Activated T-cell treated with anti-CD3 and anti-CD28 coated beads, Interleukin-2, amount 50 U/mL, for 48 hours (primary cell): ENCODE measurements around the gene HDDC3.
"Not testable (repeated sequence)": the region's sequence is repeated elsewhere in the genome, so short reads cannot be mapped to it uniquely, and the experiment has no call there.

ENCODE experiments used
- DNase-seq, 2 experiments: peaks; one replicate each; pipeline ENCODE4 v3.0.0-alpha.2; 2020

The HDDC3 gene

GRCh38 chr15:90929246-90930019, 2.9 kb downstream of the HDDC3 start:
- DNase-seq: no peak

GRCh38 chr15:90928106-90928505, 4.2 kb downstream of the HDDC3 start:
- not testable (repeated sequence) for DNase-seq

GRCh38 chr15:90926766-90927165, 5.6 kb downstream of the HDDC3 start:
- not testable (repeated sequence) for DNase-seq

- peak in 1 of 2 experiments; percentile 28 for DNase-seq
Measured at GRCh38 chr15:90924375-90924774, 8.0 kb downstream of the HDDC3 start.

GRCh38 chr15:90922712-90923322, 9.5 kb downstream of the HDDC3 start:
- DNase-seq: peak; percentile 54 to 66

- DNase-seq: no peak
Measured at GRCh38 chr15:90921887-90922286, 10.5 kb downstream of the HDDC3 start.

- DNase-seq: no peak
Measured at GRCh38 chr15:90918835-90919234, 13.5 kb downstream of the HDDC3 start.

GRCh38 chr15:90918034-90918788, 14.1 kb downstream of the HDDC3 start:
- no peak for DNase-seq

GRCh38 chr15:90917569-90917968, 14.8 kb downstream of the HDDC3 start:
- DNase-seq: no peak

- DNase-seq: no peak
Measured at GRCh38 chr15:90916461-90916860, 15.9 kb downstream of the HDDC3 start.

GRCh38 chr15:90915808-90916440, 16.4 kb downstream of the HDDC3 start:
- no peak for DNase-seq

- DNase-seq: no peak
Measured at GRCh38 chr15:90915216-90915807, 17.0 kb downstream of the HDDC3 start.

- no peak for DNase-seq
Measured at GRCh38 chr15:90914305-90915080, 17.9 kb downstream of the HDDC3 start.

GRCh38 chr15:90913398-90913944, 18.9 kb downstream of the HDDC3 start:
- DNase-seq: no peak

- DNase-seq: no peak
Measured at GRCh38 chr15:90912770-90913075, 19.6 kb downstream of the HDDC3 start.

- DNase-seq: no peak
Measured at GRCh38 chr15:90911906-90912769, 20.2 kb downstream of the HDDC3 start.

- DNase-seq: no peak
Measured at GRCh38 chr15:90911302-90911623, 21.1 kb downstream of the HDDC3 start.

- DNase-seq: no peak
Measured at GRCh38 chr15:90910441-90911301, 21.7 kb downstream of the HDDC3 start.

- no peak for DNase-seq
Measured at GRCh38 chr15:90909976-90910375, 22.4 kb downstream of the HDDC3 start.

GRCh38 chr15:90909449-90909848, 22.9 kb downstream of the HDDC3 start:
- not testable (repeated sequence) for DNase-seq
